GM12878 (cell line): ENCODE measurements around the gene CAMTA1. TPM values are rescaled to one million over a fixed set of nuclear protein-coding genes. Genes with fewer than 3 reads are reported as not detected.

Experiments
- ATAC-seq: fragments of 200-7000 bp; cut with Tn5 transposase; 3 replicates; pipeline ENCODE4 v1.9.1; 2020; ENCODE audit warnings: mild to moderate bottlenecking, moderate library complexity
- BruUV-seq: library from RNA; stranded (reverse); fragments of 400-500 nt; replicated peaks from 2 replicates; lab custom pipeline; 2021; lab: Mats Ljungman, UMichigan
- CTCF ChIA-PET: fragments of 300-600 bp; sonication (Branson Sonifier 250); formaldehyde crosslinking; extraction: SDS; loops from one replicate; lab custom pipeline; 2021; ENCODE audit warnings: inconsistent platforms; lab: Yijun Ruan, JAX
- POLR2A ChIA-PET: fragments of 350-600 bp; formaldehyde crosslinking; extraction: SDS; loops from one replicate; lab custom pipeline; 2021; ENCODE audit warnings: inconsistent platforms; lab: Charles Lee
- RAD21 ChIA-PET: fragments of 300-600 bp; sonication (Branson Sonifier 250); formaldehyde crosslinking; loops from one replicate; lab custom pipeline; 2023; ENCODE audit warnings: antibody characterized with exemption; ENCODE audit not compliant: unreplicated experiment; lab: Charles Lee
- SMC1A ChIA-PET: fragments of 300-600 bp; sonication (Branson Sonifier 250); formaldehyde crosslinking; loops from one replicate; lab custom pipeline; 2023; ENCODE audit not compliant: unreplicated experiment, uncharacterized antibody; lab: Charles Lee
- DNase-seq: peaks from one replicate; pipeline ENCODE4 v3.0.0-alpha.2; 2011; ENCODE audit warnings: low read depth, low spot score
- FAIRE-seq: peaks from 3 replicates; lab custom pipeline; 2011; peaks lifted over from hg19 to GRCh38; lab: Jason Lieb, UNC
- H2AFZ ChIP-seq: 2 replicates; pipeline ENCODE4 v1.6.0; 2011; ENCODE audit warnings: low read depth, low read length, control low read depth; ENCODE audit not compliant: control insufficient read depth
- H3K27ac ChIP-seq: 2 replicates; pipeline ENCODE4 v1.5.1; 2011; ENCODE audit warnings: control low read depth; ENCODE audit not compliant: control insufficient read depth, insufficient read depth
- H3K27me3 ChIP-seq, 2 experiments: replicated peaks in 1 of 2; 2 replicates each; pipeline versions ENCODE4 v1.6.0 to v1.6.1; 2011; ENCODE audit warnings: low read length in 1 of 2; ENCODE audit not compliant: control insufficient read depth in 2 of 2, insufficient read depth in 2 of 2
- H3K36me3 ChIP-seq, 2 experiments: 2 replicates each; pipeline ENCODE4 v1.5.1; 2011; ENCODE audit warnings: low read length in 1 of 2; ENCODE audit not compliant: control insufficient read depth in 2 of 2, insufficient read depth in 2 of 2
- H3K4me1 ChIP-seq: 2 replicates; pipeline ENCODE4 v1.6.1; 2011; ENCODE audit warnings: mild to moderate bottlenecking, low read length, moderate library complexity, mixed read lengths; ENCODE audit not compliant: control insufficient read depth, insufficient read depth
- H3K4me2 ChIP-seq: 2 replicates; pipeline ENCODE4 v1.6.0; 2011; ENCODE audit warnings: control low read depth; ENCODE audit not compliant: control insufficient read depth, insufficient read depth
- H3K4me3 ChIP-seq: fragments of 200-600 bp; sonication (generic); 2 replicates; pipeline ENCODE4 v1.5.1; 2016
- H3K79me2 ChIP-seq: 2 replicates; pipeline ENCODE4 v1.6.0; 2011; ENCODE audit warnings: low read length; ENCODE audit not compliant: control insufficient read depth, insufficient read depth
- H3K9ac ChIP-seq: 2 replicates; pipeline ENCODE4 v1.8.0; 2011; ENCODE audit warnings: low read length, control low read depth, mixed read lengths; ENCODE audit not compliant: control insufficient read depth, insufficient read depth
- H3K9me3 ChIP-seq: replicated peaks from 3 replicates; pipeline ENCODE4 v1.5.1; 2011; ENCODE audit warnings: mild to moderate bottlenecking, low read length; ENCODE audit not compliant: control insufficient read depth, insufficient read depth
- H4K20me1 ChIP-seq: 2 replicates; pipeline ENCODE4 v1.6.0; 2011; ENCODE audit not compliant: control insufficient read depth, insufficient read depth
- CHD4 ChIP-seq: fragments of 200-600 bp; sonication (generic); IDR thresholded peaks from 2 replicates; pipeline ENCODE4 v1.6.1; 2016; ENCODE audit warnings: mild to moderate bottlenecking
- E2F8 ChIP-seq: fragments of 450-650 bp; IDR thresholded peaks from 2 replicates; pipeline ENCODE4 v1.6.1; 2018; ENCODE audit warnings: mild to moderate bottlenecking, low read depth, moderate library complexity; ENCODE audit not compliant: partially characterized antibody
- FOXK2 ChIP-seq: fragments of 450-650 bp; IDR thresholded peaks from 2 replicates; pipeline ENCODE4 v1.6.1; 2017; ENCODE audit warnings: mild to moderate bottlenecking, moderate library complexity
- FOXM1 ChIP-seq: IDR thresholded peaks from 2 replicates; pipeline ENCODE4 v1.6.1; 2012; ENCODE audit warnings: low read depth, mild to moderate bottlenecking, inconsistent platforms, low read length, moderate library complexity
- HDAC6 ChIP-seq: fragments of 200-600 bp; sonication (generic); IDR thresholded peaks from one replicate; pipeline ENCODE4 v1.8.0; 2017; ENCODE audit warnings: antibody characterized with exemption; ENCODE audit not compliant: unreplicated experiment
- IKZF1 ChIP-seq: fragments of 450-650 bp; conservative IDR thresholded peaks from 2 replicates; pipeline ENCODE4 v1.6.1; 2017; ENCODE audit warnings: antibody characterized with exemption, mild to moderate bottlenecking
- KDM1A ChIP-seq: fragments of 200-600 bp; sonication (generic); IDR thresholded peaks from 2 replicates; pipeline ENCODE4 v1.6.1; 2016; ENCODE audit warnings: borderline replicate concordance
- NRF1 ChIP-seq: conservative IDR thresholded peaks from 2 replicates; pipeline ENCODE4 v1.6.1; 2011; ENCODE audit warnings: mild to moderate bottlenecking, low read depth, low read length, improper control_type of control experiment
- PAX8 ChIP-seq: fragments of 450-650 bp; IDR thresholded peaks from 2 replicates; pipeline ENCODE4 v1.6.1; 2017; ENCODE audit warnings: mild to moderate bottlenecking, moderate library complexity
- RFX5 ChIP-seq: IDR thresholded peaks from 2 replicates; pipeline ENCODE4 v1.6.1; 2011; ENCODE audit warnings: low read depth, low read length, improper control_type of control experiment
- SIX5 ChIP-seq: IDR thresholded peaks from 2 replicates; pipeline ENCODE4 v1.6.1; 2011; ENCODE audit warnings: mild to moderate bottlenecking, low read depth, low read length, moderate library complexity; ENCODE audit not compliant: severe bottlenecking
- SMARCA5 ChIP-seq: fragments of 450-650 bp; IDR thresholded peaks from 2 replicates; pipeline ENCODE4 v1.6.1; 2017; ENCODE audit warnings: mild to moderate bottlenecking
- SMC3 ChIP-seq: IDR thresholded peaks from 2 replicates; pipeline ENCODE4 v1.6.1; 2011; ENCODE audit warnings: low read length, improper control_type of control experiment, borderline replicate concordance
- TAF1 ChIP-seq: IDR thresholded peaks from 2 replicates; pipeline ENCODE4 v1.6.1; 2011; ENCODE audit warnings: mild to moderate bottlenecking, low read depth, low read length, borderline replicate concordance
- USF1 ChIP-seq: IDR thresholded peaks from 2 replicates; pipeline ENCODE4 v1.6.1; 2011; ENCODE audit warnings: borderline replicate concordance, low read depth, mild to moderate bottlenecking, moderate library complexity, mixed read lengths, low read length; ENCODE audit not compliant: insufficient read depth; ENCODE audit errors: extremely low read length
- WRNIP1 ChIP-seq: IDR thresholded peaks from 2 replicates; pipeline ENCODE4 v1.6.1; 2011; ENCODE audit warnings: low read depth, low read length, improper control_type of control experiment, borderline replicate concordance
- WGBS: methylation state at CpG from one replicate; pipeline ENCODE4 v1.1.6; 2016; ENCODE audit warnings: low lambda C conversion rate; ENCODE audit not compliant: insufficient replicate concordance, insufficient coverage; ENCODE audit errors: missing lambda C conversion rate; 5-methylcytosine and 5-hydroxymethylcytosine counted together
- in situ Hi-C: fragments of 300-500 bp; cut with MboI; formaldehyde crosslinking; loops from 9 replicates; pipeline ENCODE4 v1.14.3; 2018; ENCODE audit warnings: mixed read lengths
- intact Hi-C: fragments of 100-400 bp; cut with micrococcal nuclease; formaldehyde crosslinking; loops from one replicate; pipeline ENCODE4 v1.14.2; 2022; ENCODE audit not compliant: unreplicated experiment
- polyA plus RNA-seq, 11 experiments: library from polyadenylated mRNA; depleted of rRNA in 4 of 11; unstranded in 6 of 11; stranded (reverse) in 5 of 11; fragments of >200 nt; fragmentation: Nextera tagmentation in 4 of 11; fragmentation: Illumina TruSeq in 1 of 11; extraction: Ambion mirVana in 4 of 11; extraction: Trizol in 1 of 11; gene quantifications; 1 replicate in 1 of 11; 2 replicates in 10 of 11; pipeline versions ENCODE4 v1.2.1 to v1.2.3, GENCODE V29; 2011 to 2016; ENCODE audit warnings: inconsistent platforms in 2 of 11, missing spikeins in 2 of 11, low read depth in 1 of 11
- total RNA-seq, 4 experiments: library from RNA; depleted of rRNA in 3 of 4; stranded (reverse); fragments of >200 nt in 3 of 4; fragmentation: Illumina TruSeq in 1 of 4; extraction: Trizol in 1 of 4; gene quantifications; 2 replicates each; pipeline versions ENCODE4 v1.2.1 to v1.2.3, GENCODE V29; 2013 to 2021

CAMTA1 gene
- total and polyA plus RNA-seq, 10 of the 15 experiments (the other 5 are each of a cell fraction or from before 2014, with no cell fraction given) = 37.7 to 148 (median 76.4) TPM

DNA sequence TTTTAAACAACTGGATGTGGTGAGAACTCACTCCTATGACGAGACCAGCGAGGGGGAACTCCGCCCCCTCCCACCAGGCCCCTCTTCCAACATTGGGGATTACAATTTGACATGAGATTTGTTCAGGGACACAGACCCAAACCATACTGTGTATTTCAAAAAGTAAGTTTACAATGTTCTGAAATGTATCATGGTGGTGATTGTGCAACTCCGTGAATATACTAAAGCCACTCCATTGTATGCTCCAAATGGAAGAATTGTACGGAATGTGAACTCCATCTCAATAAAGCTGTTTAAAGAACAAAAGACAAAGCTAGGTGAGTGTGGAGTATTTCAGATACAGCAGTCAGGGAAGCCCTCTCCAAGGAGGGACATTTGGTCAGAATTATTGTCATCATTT, 553.8 kb downstream of the CAMTA1 start:
- WGBS = 34% methylated on average over 5 of the region's 5 CpGs
- Histone ChIP-seq H3K9ac (no peak overlapping the region), H3K36me3 (no peaks in the 10 kb centered on the region), H3K27ac (no peak overlapping the region), H2AFZ (no peak overlapping the region), H3K9me3 (no peaks in the 10 kb centered on the region), H4K20me1 (no peaks in the 10 kb centered on the region), H3K27me3 (no peaks in the 10 kb centered on the region; a peak in 1 of 4 replicates), H3K4me1 (no peaks in the 10 kb centered on the region), H3K4me2 (no peak overlapping the region), H3K79me2 (no peaks in the 10 kb centered on the region), H3K4me3 (no peak overlapping the region)
- ChIA-PET RAD21 (no interaction called here), POLR2A (no interaction called here), CTCF (no interaction called here), SMC1A (no interaction called here)
- intact Hi-C loops (no loop called here), in situ Hi-C loops (no loop called here)
- DNase-seq (no peak), ATAC-seq (no peak), FAIRE-seq (no peak)
- BruUV-seq = no TSS peak
- TF ChIP-seq RFX5 = no peak
- TF ChIP-seq NRF1 = no peak
- TF ChIP-seq CHD4 = no peak
- no peak for TF ChIP-seq SMC3

DNA sequence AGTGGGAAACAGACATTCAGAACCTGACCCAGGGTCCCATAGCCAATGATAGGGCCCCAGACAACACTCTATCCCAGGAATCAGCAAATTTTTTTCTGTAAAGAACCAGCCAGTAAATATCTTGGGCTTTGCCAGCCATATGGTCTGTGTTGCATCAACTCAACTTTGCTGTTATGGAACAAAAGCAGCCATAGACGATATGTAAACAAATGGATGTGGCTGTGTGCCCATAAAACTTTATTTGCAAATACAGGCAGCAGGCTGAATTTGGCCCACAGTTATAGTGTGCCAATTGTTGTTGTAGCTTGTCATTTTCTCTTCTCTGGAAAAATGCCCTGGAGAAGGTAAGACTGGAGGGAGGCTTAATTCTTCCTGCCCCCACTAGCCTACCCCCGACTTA, 554.7 kb downstream of the CAMTA1 start:
- Histone ChIP-seq H3K9ac (no peak overlapping the region), H3K4me2 (no peak overlapping the region), H3K27me3 (no peaks in the 10 kb centered on the region; a peak in 1 of 4 replicates), H4K20me1 (no peaks in the 10 kb centered on the region), H2AFZ (no peak overlapping the region), H3K27ac (no peak overlapping the region), H3K9me3 (no peaks in the 10 kb centered on the region), H3K36me3 (no peaks in the 10 kb centered on the region), H3K4me3 (no peak overlapping the region), H3K4me1 (no peaks in the 10 kb centered on the region), H3K79me2 (no peaks in the 10 kb centered on the region)
- ChIA-PET CTCF (no interaction called here), POLR2A (no interaction called here), RAD21 (no interaction called here), SMC1A (no interaction called here)
- FAIRE-seq (no peak), DNase-seq (no peak), ATAC-seq (no peak)
- BruUV-seq = no TSS peak
- WGBS = 16% methylated on average over 2 of the region's 2 CpGs
- in situ Hi-C loops = no loop called here
- intact Hi-C loops = no loop called here
- TF ChIP-seq KDM1A (no peak), TAF1 (no peak), SIX5 (no peak), USF1 (no peak), FOXM1 (no peak), E2F8 (no peak), PAX8 (no peak), HDAC6 (no peak), IKZF1 (no peak), SMARCA5 (no peak), FOXK2 (no peak), WRNIP1 (no peak)
